WTC11 (cell line): ENCODE data around the gene RSPO4. TPM values are rescaled to one million over a fixed set of nuclear protein-coding genes. Genes with fewer than 3 reads are reported as not detected.

Source experiments
- ATAC-seq: fragments of 200-7000 bp; cut with Tn5 transposase; 2 replicates; pipeline ENCODE4 v1.10.0; 2021; ENCODE audit warnings: mild to moderate bottlenecking, moderate library complexity
- CTCF ChIA-PET: fragments of 300-600 bp; sonication (Branson Sonifier 250); formaldehyde crosslinking; loops from one replicate; lab custom pipeline; 2021; ENCODE audit warnings: antibody characterized with exemption; lab: Charles Lee
- POLR2A ChIA-PET: fragments of 350-600 bp; sonication (Branson Sonifier 250); formaldehyde crosslinking; loops from one replicate; lab custom pipeline; 2021; ENCODE audit warnings: antibody characterized with exemption; lab: Charles Lee
- DNase-seq: peaks from one replicate; pipeline ENCODE4 v3.0.0; 2021; ENCODE audit warnings: low spot score
- H3K27ac Mint-ChIP-seq: 2 replicates; pipeline ENCODE4 v1.8.0; 2021; ENCODE audit warnings: mixed read lengths
- H3K27me3 Mint-ChIP-seq: 2 replicates; pipeline ENCODE4 v1.8.0; 2021; ENCODE audit warnings: low read depth, mild to moderate bottlenecking, moderate library complexity, mixed read lengths
- H3K36me3 Mint-ChIP-seq: 2 replicates; pipeline ENCODE4 v1.8.0; 2021; ENCODE audit warnings: mixed read lengths
- H3K4me1 Mint-ChIP-seq: 2 replicates; pipeline ENCODE4 v1.8.0; 2022; ENCODE audit warnings: mixed read lengths
- H3K4me3 Mint-ChIP-seq: 2 replicates; pipeline ENCODE4 v1.8.0; 2021; ENCODE audit warnings: mild to moderate bottlenecking, moderate library complexity, mixed read lengths
- H3K9me3 Mint-ChIP-seq: 2 replicates; pipeline ENCODE4 v1.8.0; 2021; ENCODE audit warnings: mixed read lengths
- AR ChIP-seq: fragments of 250-450 bp; sonication (Bioruptor Pico); IDR thresholded peaks from 2 replicates; pipeline ENCODE4 v1.9.0; 2021; ENCODE audit warnings: mild to moderate bottlenecking
- ATF6 ChIP-seq: sonication (generic); formaldehyde crosslinking; IDR thresholded peaks from 2 replicates; pipeline ENCODE4 v1.8.1; 2023; ENCODE audit warnings: mild to moderate bottlenecking, missing genetic modification reagents
- CDX4 ChIP-seq: fragments of 250-450 bp; sonication (Bioruptor Pico); IDR thresholded peaks from 2 replicates; pipeline ENCODE4 v1.9.0; 2021; ENCODE audit warnings: moderate library complexity, mild to moderate bottlenecking, inconsistent platforms, borderline replicate concordance
- CTCF ChIP-seq: fragments of 200-600 bp; IDR thresholded peaks from 2 replicates; pipeline ENCODE4 v1.8.0; 2022; ENCODE audit warnings: antibody characterized with exemption
- ELF4 ChIP-seq: sonication (generic); formaldehyde crosslinking; IDR thresholded peaks from 2 replicates; pipeline ENCODE4 v1.8.1; 2022; ENCODE audit warnings: low read depth, mild to moderate bottlenecking, moderate library complexity, missing genetic modification reagents
- FOXJ3 ChIP-seq: sonication (generic); formaldehyde crosslinking; IDR thresholded peaks from 2 replicates; pipeline ENCODE4 v1.9.0; 2021; ENCODE audit warnings: missing genetic modification reagents, mild to moderate bottlenecking, borderline replicate concordance
- HMGA2 ChIP-seq: fragments of 250-450 bp; sonication (Bioruptor Pico); IDR thresholded peaks from 2 replicates; pipeline ENCODE4 v1.4.0; 2021; ENCODE audit warnings: mild to moderate bottlenecking, moderate library complexity
- NR2C2 ChIP-seq: sonication (generic); formaldehyde crosslinking; IDR thresholded peaks from 2 replicates; pipeline ENCODE4 v1.8.0; 2022; ENCODE audit warnings: mild to moderate bottlenecking, missing genetic modification reagents
- RORB ChIP-seq: fragments of 250-450 bp; sonication (Bioruptor Pico); IDR thresholded peaks from 2 replicates; pipeline ENCODE4 v1.9.0; 2021; ENCODE audit warnings: mild to moderate bottlenecking
- SMAD4 ChIP-seq: sonication (generic); formaldehyde crosslinking; IDR thresholded peaks from 2 replicates; pipeline ENCODE4 v1.8.0; 2022; ENCODE audit warnings: mild to moderate bottlenecking, missing genetic modification reagents
- TEAD4 ChIP-seq: sonication (generic); formaldehyde crosslinking; IDR thresholded peaks from 2 replicates; pipeline ENCODE4 v1.8.0; 2022; ENCODE audit warnings: mild to moderate bottlenecking, missing genetic modification reagents
- USF2 ChIP-seq: sonication (generic); formaldehyde crosslinking; IDR thresholded peaks from 2 replicates; pipeline ENCODE4 v1.8.1; 2023; ENCODE audit warnings: mild to moderate bottlenecking, missing genetic modification reagents, moderate library complexity
- ZNF671 ChIP-seq: fragments of 250-450 bp; sonication (Bioruptor Pico); IDR thresholded peaks from 2 replicates; pipeline ENCODE4 v1.8.0; 2021; ENCODE audit warnings: mild to moderate bottlenecking
- total RNA-seq: library from RNA; stranded (reverse); gene quantifications from 3 replicates; pipeline ENCODE4 v1.2.3, GENCODE V29; 2021
- TF ChIP-seq, protein P1 (sequence below): sonication (generic); formaldehyde crosslinking; IDR thresholded peaks from 2 replicates; pipeline ENCODE4 v1.8.1; 2023; ENCODE audit warnings: mild to moderate bottlenecking, missing genetic modification reagents, moderate library complexity
- TF ChIP-seq, protein P2 (sequence below): sonication (generic); formaldehyde crosslinking; IDR thresholded peaks from 2 replicates; pipeline ENCODE4 v1.8.1; 2022; ENCODE audit warnings: mild to moderate bottlenecking, moderate library complexity, missing genetic modification reagents
- TF ChIP-seq, protein P3 (sequence below): sonication (generic); formaldehyde crosslinking; IDR thresholded peaks from 2 replicates; pipeline ENCODE4 v1.8.0; 2022; ENCODE audit warnings: mild to moderate bottlenecking, missing genetic modification reagents

RSPO4 gene
- total RNA-seq, 1 experiment from 2014 or later, result 4.5 TPM

- Mint-ChIP-seq H3K27ac (no peak overlapping the region), H3K4me1 (no peaks in the 10 kb centered on the region), H3K36me3 (no peaks in the 10 kb centered on the region), H3K27me3 (no peaks in the 10 kb centered on the region; the same call in none of the 2 replicates), H3K9me3 (peaks cover 4% of the 10 kb centered on the region; the same call in 1 of the 2 replicates), H3K4me3 (no peak overlapping the region)
- TF ChIP-seq FOXJ3 (CRISPR knock-in tag), result no peak
- TF ChIP-seq AR (CRISPR knock-in tag), result no peak
- TF ChIP-seq ATF6 (CRISPR knock-in tag), result no peak
- no peak for TF ChIP-seq TEAD4 (CRISPR knock-in tag)
- TF ChIP-seq, protein P1, sequence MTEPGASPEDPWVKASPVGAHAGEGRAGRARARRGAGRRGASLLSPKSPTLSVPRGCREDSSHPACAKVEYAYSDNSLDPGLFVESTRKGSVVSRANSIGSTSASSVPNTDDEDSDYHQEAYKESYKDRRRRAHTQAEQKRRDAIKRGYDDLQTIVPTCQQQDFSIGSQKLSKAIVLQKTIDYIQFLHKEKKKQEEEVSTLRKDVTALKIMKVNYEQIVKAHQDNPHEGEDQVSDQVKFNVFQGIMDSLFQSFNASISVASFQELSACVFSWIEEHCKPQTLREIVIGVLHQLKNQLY (CRISPR knock-in tag), result no peak
- TF ChIP-seq, protein P2, sequence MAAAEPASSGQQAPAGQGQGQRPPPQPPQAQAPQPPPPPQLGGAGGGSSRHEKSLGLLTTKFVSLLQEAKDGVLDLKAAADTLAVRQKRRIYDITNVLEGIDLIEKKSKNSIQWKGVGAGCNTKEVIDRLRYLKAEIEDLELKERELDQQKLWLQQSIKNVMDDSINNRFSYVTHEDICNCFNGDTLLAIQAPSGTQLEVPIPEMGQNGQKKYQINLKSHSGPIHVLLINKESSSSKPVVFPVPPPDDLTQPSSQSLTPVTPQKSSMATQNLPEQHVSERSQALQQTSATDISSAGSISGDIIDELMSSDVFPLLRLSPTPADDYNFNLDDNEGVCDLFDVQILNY (CRISPR knock-in tag), result no peak
- TF ChIP-seq CDX4 (CRISPR knock-in tag), result no peak
- no peak for TF ChIP-seq NR2C2
- TF ChIP-seq CTCF, result no peak
- TF ChIP-seq ZNF671 (CRISPR knock-in tag), result no peak
- TF ChIP-seq SMAD4 (CRISPR knock-in tag), result no peak
- no peak for TF ChIP-seq HMGA2 (CRISPR knock-in tag)
- TF ChIP-seq, protein P3, sequence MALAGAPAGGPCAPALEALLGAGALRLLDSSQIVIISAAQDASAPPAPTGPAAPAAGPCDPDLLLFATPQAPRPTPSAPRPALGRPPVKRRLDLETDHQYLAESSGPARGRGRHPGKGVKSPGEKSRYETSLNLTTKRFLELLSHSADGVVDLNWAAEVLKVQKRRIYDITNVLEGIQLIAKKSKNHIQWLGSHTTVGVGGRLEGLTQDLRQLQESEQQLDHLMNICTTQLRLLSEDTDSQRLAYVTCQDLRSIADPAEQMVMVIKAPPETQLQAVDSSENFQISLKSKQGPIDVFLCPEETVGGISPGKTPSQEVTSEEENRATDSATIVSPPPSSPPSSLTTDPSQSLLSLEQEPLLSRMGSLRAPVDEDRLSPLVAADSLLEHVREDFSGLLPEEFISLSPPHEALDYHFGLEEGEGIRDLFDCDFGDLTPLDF (CRISPR knock-in tag), result no peak
- no peak for TF ChIP-seq ELF4 (CRISPR knock-in tag)
- POLR2A ChIA-PET, result no interaction called here
- no peak for ATAC-seq
- CTCF ChIA-PET, result no interaction called here
- no peak for DNase-seq
Observed at GRCh38 chr20:1034415-1034789, 32.3 kb upstream of the RSPO4 start.

DNA sequence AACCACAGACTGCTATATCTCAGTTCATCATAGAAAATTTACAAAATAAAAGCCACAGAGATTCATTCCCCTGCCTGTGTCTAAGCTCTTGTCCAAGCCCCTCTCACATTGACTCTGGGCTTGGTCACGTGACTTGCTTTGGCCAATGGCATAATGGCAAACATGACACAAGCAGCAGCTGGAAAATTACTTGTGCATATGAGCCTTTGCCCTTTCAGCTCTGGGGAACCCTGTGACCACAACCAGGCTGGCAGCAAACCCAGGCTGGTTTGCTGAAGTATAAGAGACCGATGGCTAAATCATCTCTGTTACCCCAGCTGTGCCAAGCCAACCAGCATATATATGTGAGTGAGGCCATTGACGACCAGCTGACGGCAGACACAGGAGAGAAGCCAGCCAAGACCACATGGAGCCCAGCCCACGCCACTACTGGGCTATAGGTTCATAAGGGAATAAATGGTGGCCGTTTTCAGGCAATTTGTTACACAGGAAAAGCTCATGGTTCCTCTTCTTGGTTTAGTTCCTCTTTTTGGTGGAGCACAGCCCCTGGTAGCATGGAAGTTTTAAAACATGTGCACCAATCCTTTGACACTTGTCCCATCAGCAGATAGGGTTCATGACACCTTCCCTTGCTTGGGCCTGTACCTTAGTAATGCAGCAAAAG, 31.8 kb upstream of the RSPO4 start:
- POLR2A ChIA-PET, result no interaction called here
- Mint-ChIP-seq H3K4me1 (no peaks in the 10 kb centered on the region), H3K36me3 (no peaks in the 10 kb centered on the region), H3K9me3 (peaks cover 4% of the 10 kb centered on the region; the same call in 1 of the 2 replicates), H3K27ac (no peak overlapping the region), H3K27me3 (no peaks in the 10 kb centered on the region; the same call in none of the 2 replicates), H3K4me3 (no peak overlapping the region)
- ATAC-seq (no peak), DNase-seq (no peak)
- TF ChIP-seq RORB (no peak), USF2 (CRISPR knock-in tag) (peak; percentile 44; the same call in 1 of the 2 replicates)
- CTCF ChIA-PET, result no interaction called here
